Panc1 (cell line): ENCODE measurements around the gene ETV7. TPM values are rescaled to one million over a fixed set of nuclear protein-coding genes. Genes with fewer than 3 reads are reported as not detected.

Source experiments
- ATAC-seq: fragments of 200-7000 bp; cut with Tn5 transposase; 2 replicates; pipeline ENCODE4 v1.9.1; 2020; ENCODE audit warnings: mild to moderate bottlenecking, moderate library complexity
- BruUV-seq: library from RNA; stranded (reverse); fragments of 400-500 nt; replicated peaks from 2 replicates; lab custom pipeline; 2021; lab: Mats Ljungman, UMichigan
- CTCF ChIA-PET: fragments of 300-600 bp; sonication (Branson Sonifier 250); formaldehyde crosslinking; loops from one replicate; lab custom pipeline; 2022; ENCODE audit warnings: antibody characterized with exemption; lab: Charles Lee
- POLR2A ChIA-PET: fragments of 300-600 bp; sonication (Branson Sonifier 250); formaldehyde crosslinking; loops from one replicate; lab custom pipeline; 2022; ENCODE audit warnings: antibody characterized with exemption; lab: Charles Lee
- DNase-seq: peaks from one replicate; pipeline ENCODE4 v3.0.0-alpha.2; 2010; ENCODE audit warnings: low read depth, low spot score
- H3K27ac ChIP-seq: 2 replicates; pipeline ENCODE4 v1.5.1; 2011; ENCODE audit warnings: mild to moderate bottlenecking, low read length, inconsistent platforms
- H3K27me3 ChIP-seq: fragments of 200-500 bp; sonication (Bioruptor generic); 2 replicates; pipeline ENCODE4 v1.6.0; 2014; ENCODE audit warnings: low read length, inconsistent platforms; ENCODE audit not compliant: control insufficient read depth, insufficient read depth
- H3K36me3 ChIP-seq: fragments of 200-500 bp; sonication (Bioruptor generic); 2 replicates; pipeline ENCODE4 v1.5.1; 2014; ENCODE audit warnings: inconsistent platforms, mild to moderate bottlenecking, low read length, moderate library complexity; ENCODE audit not compliant: control insufficient read depth, insufficient read depth
- H3K4me1 ChIP-seq: 2 replicates; pipeline ENCODE4 v1.5.1; 2011; ENCODE audit warnings: inconsistent platforms, mild to moderate bottlenecking, low read length, moderate library complexity; ENCODE audit not compliant: control insufficient read depth, insufficient read depth
- H3K4me3 ChIP-seq, 2 experiments: 2 replicates each; pipeline ENCODE4 v1.5.1; 2011 to 2012; ENCODE audit warnings: low read depth in 2 of 2, low read length in 2 of 2, mild to moderate bottlenecking in 2 of 2, inconsistent platforms in 1 of 2, moderate library complexity in 1 of 2
- H3K9me3 ChIP-seq: fragments of 200-500 bp; sonication (Bioruptor generic); 2 replicates; pipeline ENCODE4 v1.5.1; 2014; ENCODE audit warnings: low read depth, mild to moderate bottlenecking, inconsistent platforms, low read length, moderate library complexity; ENCODE audit not compliant: control insufficient read depth, insufficient read depth
- POLR2AphosphoS5 ChIP-seq: IDR thresholded peaks from 2 replicates; pipeline ENCODE4 v1.6.1; 2012; ENCODE audit warnings: mild to moderate bottlenecking, low read depth, low read length, moderate library complexity
- SIN3A ChIP-seq: IDR thresholded peaks from 2 replicates; pipeline ENCODE4 v1.6.1; 2012; ENCODE audit warnings: low read depth, mild to moderate bottlenecking, low read length, moderate library complexity, borderline replicate concordance; ENCODE audit not compliant: insufficient read depth
- TCF7L2 ChIP-seq: IDR thresholded peaks from 2 replicates; pipeline ENCODE4 v1.6.1; 2011; ENCODE audit warnings: mild to moderate bottlenecking, low read depth, low read length, inconsistent platforms
- in situ Hi-C: cut with HindIII; loops from 2 replicates; pipeline ENCODE4 v1.10.0; 2016; ENCODE audit warnings: low sequenced_read_pairs, low pct_unique_long_range_greater_than_20kb
- intact Hi-C: fragments of 100-400 bp; cut with micrococcal nuclease; formaldehyde crosslinking; loops from one replicate; pipeline ENCODE4 v1.10.0; 2022; ENCODE audit not compliant: unreplicated experiment
- total RNA-seq: library from RNA; stranded (reverse); gene quantifications from one replicate; pipeline ENCODE4 v1.2.1, GENCODE V29; 2021; ENCODE audit not compliant: unreplicated experiment
- TF ChIP-seq, protein P1 (sequence below): fragments of 450-650 bp; IDR thresholded peaks from 2 replicates; pipeline ENCODE4 v1.5.1; 2017; ENCODE audit warnings: mild to moderate bottlenecking
- TF ChIP-seq, protein P2 (sequence below), 2 experiments: IDR thresholded peaks; 2 replicates each; pipeline ENCODE4 v1.6.1; 2011 to 2012; ENCODE audit warnings: low read depth in 2 of 2, control low read depth in 1 of 2, low read length in 1 of 2, mild to moderate bottlenecking in 1 of 2, moderate library complexity in 1 of 2; ENCODE audit not compliant: insufficient read depth in 1 of 2

Gene ETV7
- total RNA-seq, 1 experiment from 2014 or later = 2.0 TPM

DNA sequence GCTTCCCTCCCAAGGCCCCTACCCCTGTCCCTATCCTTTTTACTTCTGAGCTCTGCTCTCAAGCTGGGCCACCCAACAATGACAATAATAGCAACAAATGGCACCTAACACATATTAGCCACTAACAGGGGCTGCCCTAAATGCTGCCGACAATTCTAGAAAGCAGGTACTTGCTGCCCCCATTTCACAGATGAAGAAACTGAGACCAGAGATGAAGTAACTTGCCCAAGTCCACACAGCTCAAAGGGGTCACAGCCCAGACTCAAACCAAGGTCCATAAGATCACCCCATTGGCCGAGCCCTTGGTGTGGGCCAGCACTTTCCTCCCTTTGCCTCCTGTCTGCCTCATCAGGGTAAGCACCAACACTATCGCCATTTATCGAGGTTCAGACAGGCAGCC is 62.8 kb downstream of the ETV7 start:
- POLR2A ChIA-PET = no interaction called here
- TF ChIP-seq, protein P1, sequence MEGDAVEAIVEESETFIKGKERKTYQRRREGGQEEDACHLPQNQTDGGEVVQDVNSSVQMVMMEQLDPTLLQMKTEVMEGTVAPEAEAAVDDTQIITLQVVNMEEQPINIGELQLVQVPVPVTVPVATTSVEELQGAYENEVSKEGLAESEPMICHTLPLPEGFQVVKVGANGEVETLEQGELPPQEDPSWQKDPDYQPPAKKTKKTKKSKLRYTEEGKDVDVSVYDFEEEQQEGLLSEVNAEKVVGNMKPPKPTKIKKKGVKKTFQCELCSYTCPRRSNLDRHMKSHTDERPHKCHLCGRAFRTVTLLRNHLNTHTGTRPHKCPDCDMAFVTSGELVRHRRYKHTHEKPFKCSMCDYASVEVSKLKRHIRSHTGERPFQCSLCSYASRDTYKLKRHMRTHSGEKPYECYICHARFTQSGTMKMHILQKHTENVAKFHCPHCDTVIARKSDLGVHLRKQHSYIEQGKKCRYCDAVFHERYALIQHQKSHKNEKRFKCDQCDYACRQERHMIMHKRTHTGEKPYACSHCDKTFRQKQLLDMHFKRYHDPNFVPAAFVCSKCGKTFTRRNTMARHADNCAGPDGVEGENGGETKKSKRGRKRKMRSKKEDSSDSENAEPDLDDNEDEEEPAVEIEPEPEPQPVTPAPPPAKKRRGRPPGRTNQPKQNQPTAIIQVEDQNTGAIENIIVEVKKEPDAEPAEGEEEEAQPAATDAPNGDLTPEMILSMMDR = no peak
- DNase-seq (no peak), ATAC-seq (no peak)
- Histone ChIP-seq H3K4me1 (no peaks in the 10 kb centered on the region), H3K9me3 (no peaks in the 10 kb centered on the region), H3K4me3 (no peak overlapping the region), H3K27ac (no peak overlapping the region), H3K27me3 (peaks cover 3% of the 10 kb centered on the region; the same call in 1 of the 2 replicates), H3K36me3 (no peaks in the 10 kb centered on the region)
- intact Hi-C loops = no loop called here
- CTCF ChIA-PET = interaction anchor here (0.6 kb wide), 1 partner anchor 278 kb away, joined by 3 read pairs; no protein-coding TSS in a partner anchor
- BruUV-seq = no TSS peak
- in situ Hi-C loops = no loop called here

- CTCF ChIA-PET = no interaction called here
- intact Hi-C loops = no loop called here
- H3K27ac ChIP-seq = no peak overlapping the region
- no TSS peak for BruUV-seq
- in situ Hi-C loops = no loop called here
- no peak overlapping the region for H3K4me3 ChIP-seq
- H3K36me3 ChIP-seq = no peaks in the 10 kb centered on the region
- DNase-seq (no peak), ATAC-seq (no peak)
- H3K4me1 ChIP-seq = no peaks in the 10 kb centered on the region
- H3K27me3 ChIP-seq = peaks cover 3% of the 10 kb centered on the region; the same call in 1 of the 2 replicates
- TF ChIP-seq POLR2AphosphoS5 (no peak), TCF7L2 (no peak), SIN3A (no peak)
- TF ChIP-seq, protein P1 = no peak
- TF ChIP-seq, protein P2, sequence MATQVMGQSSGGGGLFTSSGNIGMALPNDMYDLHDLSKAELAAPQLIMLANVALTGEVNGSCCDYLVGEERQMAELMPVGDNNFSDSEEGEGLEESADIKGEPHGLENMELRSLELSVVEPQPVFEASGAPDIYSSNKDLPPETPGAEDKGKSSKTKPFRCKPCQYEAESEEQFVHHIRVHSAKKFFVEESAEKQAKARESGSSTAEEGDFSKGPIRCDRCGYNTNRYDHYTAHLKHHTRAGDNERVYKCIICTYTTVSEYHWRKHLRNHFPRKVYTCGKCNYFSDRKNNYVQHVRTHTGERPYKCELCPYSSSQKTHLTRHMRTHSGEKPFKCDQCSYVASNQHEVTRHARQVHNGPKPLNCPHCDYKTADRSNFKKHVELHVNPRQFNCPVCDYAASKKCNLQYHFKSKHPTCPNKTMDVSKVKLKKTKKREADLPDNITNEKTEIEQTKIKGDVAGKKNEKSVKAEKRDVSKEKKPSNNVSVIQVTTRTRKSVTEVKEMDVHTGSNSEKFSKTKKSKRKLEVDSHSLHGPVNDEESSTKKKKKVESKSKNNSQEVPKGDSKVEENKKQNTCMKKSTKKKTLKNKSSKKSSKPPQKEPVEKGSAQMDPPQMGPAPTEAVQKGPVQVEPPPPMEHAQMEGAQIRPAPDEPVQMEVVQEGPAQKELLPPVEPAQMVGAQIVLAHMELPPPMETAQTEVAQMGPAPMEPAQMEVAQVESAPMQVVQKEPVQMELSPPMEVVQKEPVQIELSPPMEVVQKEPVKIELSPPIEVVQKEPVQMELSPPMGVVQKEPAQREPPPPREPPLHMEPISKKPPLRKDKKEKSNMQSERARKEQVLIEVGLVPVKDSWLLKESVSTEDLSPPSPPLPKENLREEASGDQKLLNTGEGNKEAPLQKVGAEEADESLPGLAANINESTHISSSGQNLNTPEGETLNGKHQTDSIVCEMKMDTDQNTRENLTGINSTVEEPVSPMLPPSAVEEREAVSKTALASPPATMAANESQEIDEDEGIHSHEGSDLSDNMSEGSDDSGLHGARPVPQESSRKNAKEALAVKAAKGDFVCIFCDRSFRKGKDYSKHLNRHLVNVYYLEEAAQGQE (IDR thresholded peaks at IDR 0.05; ENCODE audit: insufficient read depth in 1 of 2, low read depth in 2 of 2, low read length in 1 of 2) = no peak
- POLR2A ChIA-PET = no interaction called here
- no peaks in the 10 kb centered on the region for H3K9me3 ChIP-seq
These were observed 63.3 kb downstream of the ETV7 start for GRCh38 chr6:36324191-36324590.
